HepG2 (cell line): ENCODE results near the gene COL4A3. TPM values are rescaled to one million over a fixed set of nuclear protein-coding genes. Genes with fewer than 3 reads are reported as not detected.

Source experiments
- ATAC-seq: fragments of 200-7000 bp; cut with Tn5 transposase; 3 replicates; pipeline ENCODE4 v1.9.1; 2020; ENCODE audit warnings: mild to moderate bottlenecking, moderate library complexity
- BruUV-seq: library from RNA; stranded (reverse); fragments of 400-500 nt; replicated peaks from 2 replicates; lab custom pipeline; 2021; lab: Mats Ljungman, UMichigan
- CTCF ChIA-PET: fragments of 300-600 bp; formaldehyde crosslinking; extraction: SDS; loops from one replicate; lab custom pipeline; 2021; ENCODE audit warnings: low total read pairs, inconsistent platforms, low intra/inter-chr PET ratio; lab: Yijun Ruan, JAX
- POLR2A ChIA-PET: fragments of 350-600 bp; sonication (Branson Sonifier 250); formaldehyde crosslinking; loops from one replicate; lab custom pipeline; 2020; ENCODE audit warnings: antibody characterized with exemption, inconsistent platforms; lab: Yijun Ruan, JAX
- DNase-seq: peaks from one replicate; pipeline ENCODE4 v3.0.0-alpha.2; 2015; ENCODE audit warnings: low spot score
- FAIRE-seq: peaks from 3 replicates; lab custom pipeline; 2011; peaks lifted over from hg19 to GRCh38; lab: Jason Lieb, UNC
- H2AFZ ChIP-seq: one replicate; pipeline ENCODE4 v1.6.1; 2011; ENCODE audit warnings: low read length, inconsistent platforms
- H3K27ac ChIP-seq: fragments of 300-600 bp; 3 replicates; pipeline ENCODE4 v1.8.0; 2011; ENCODE audit warnings: mixed run types, mild to moderate bottlenecking, mixed read lengths, low read length, inconsistent platforms; ENCODE audit not compliant: insufficient read depth; ENCODE audit errors: extremely low read length
- H3K27me3 ChIP-seq, 2 experiments: fragments of 200-600 bp in 1 of 2; 2 replicates in 1 of 2; 3 replicates in 1 of 2; pipeline versions ENCODE4 v1.6.0 to v1.8.0; 2011; ENCODE audit warnings: low read length in 2 of 2, mild to moderate bottlenecking in 2 of 2, moderate library complexity in 2 of 2, inconsistent platforms in 1 of 2; ENCODE audit not compliant: insufficient read depth in 2 of 2, control insufficient read depth in 1 of 2
- H3K36me3 ChIP-seq, 2 experiments: fragments of 200-600 bp in 1 of 2; replicated peaks in 1 of 2; 2 replicates in 1 of 2; 3 replicates in 1 of 2; pipeline versions ENCODE4 v1.5.1 to v1.8.0; 2011; ENCODE audit warnings: low read length in 2 of 2, inconsistent platforms in 1 of 2; ENCODE audit not compliant: insufficient read depth in 2 of 2, control insufficient read depth in 1 of 2
- H3K4me1 ChIP-seq: 2 replicates; pipeline ENCODE4 v1.5.1; 2012; ENCODE audit warnings: low read length, inconsistent platforms; ENCODE audit not compliant: insufficient read depth
- H3K4me2 ChIP-seq: 2 replicates; pipeline ENCODE4 v1.6.0; 2011; ENCODE audit warnings: low read depth, low read length, inconsistent platforms
- H3K4me3 ChIP-seq, 3 experiments: fragments of 200-600 bp in 1 of 3; sonication (generic), shearing (Covaris generic) in 1 of 3; replicated peaks in 1 of 3; 2 replicates each; pipeline ENCODE4 v1.5.1; 2011 to 2016; ENCODE audit warnings: low read length in 3 of 3, inconsistent platforms in 2 of 3, low read depth in 2 of 3, mild to moderate bottlenecking in 2 of 3, control low read depth in 1 of 3, mixed read lengths in 1 of 3; ENCODE audit not compliant: insufficient read depth in 1 of 3
- H3K79me2 ChIP-seq: one replicate; pipeline ENCODE4 v1.6.1; 2011; ENCODE audit warnings: low read length, inconsistent platforms; ENCODE audit not compliant: insufficient read depth
- H3K9ac ChIP-seq: 2 replicates; pipeline ENCODE4 v1.6.0; 2011; ENCODE audit warnings: mild to moderate bottlenecking, low read depth, low read length, inconsistent platforms; ENCODE audit not compliant: insufficient read depth
- H3K9me3 ChIP-seq: 2 replicates; pipeline ENCODE4 v1.5.1; 2012; ENCODE audit warnings: mild to moderate bottlenecking, low read length
- H4K20me1 ChIP-seq: 2 replicates; pipeline ENCODE4 v1.6.0; 2011; ENCODE audit warnings: inconsistent platforms, mild to moderate bottlenecking, low read length, moderate library complexity; ENCODE audit not compliant: insufficient read depth
- CENPBD1 ChIP-seq: sonication (generic); formaldehyde crosslinking; IDR thresholded peaks from 2 replicates; pipeline ENCODE4 v1.8.0; 2022; ENCODE audit warnings: missing genetic modification reagents, low read depth, mild to moderate bottlenecking, borderline replicate concordance
- CHCHD3 ChIP-seq: sonication (generic); formaldehyde crosslinking; IDR thresholded peaks from 2 replicates; pipeline ENCODE4 v1.8.0; 2022; ENCODE audit warnings: mild to moderate bottlenecking, missing genetic modification reagents, moderate library complexity
- E2F1 ChIP-seq: sonication (generic); formaldehyde crosslinking; IDR thresholded peaks from 2 replicates; pipeline ENCODE4 v1.5.0; 2020; ENCODE audit warnings: missing genetic modification reagents
- KDM3A ChIP-seq: IDR thresholded peaks from 2 replicates; pipeline ENCODE4 v1.6.1; 2018; ENCODE audit warnings: low read depth, missing compliant biosample characterization
- MAFG ChIP-seq: sonication (generic); formaldehyde crosslinking; IDR thresholded peaks from 2 replicates; pipeline ENCODE4 v1.5.1; 2020; ENCODE audit warnings: mild to moderate bottlenecking, missing genetic modification reagents
- POLR2G ChIP-seq: fragments of 200-400 bp; formaldehyde crosslinking; IDR thresholded peaks from 2 replicates; pipeline ENCODE4 v1.6.1; 2018; ENCODE audit warnings: mild to moderate bottlenecking, low read depth, low read length, moderate library complexity
- RFXAP ChIP-seq: sonication (generic); formaldehyde crosslinking; IDR thresholded peaks from 2 replicates; pipeline ENCODE4 v1.4.0; 2020; ENCODE audit warnings: missing genetic modification reagents, borderline replicate concordance
- STAG1 ChIP-seq: sonication (generic); formaldehyde crosslinking; IDR thresholded peaks from 2 replicates; pipeline ENCODE4 v1.4.0; 2020; ENCODE audit warnings: missing genetic modification reagents
- ZMAT5 ChIP-seq: sonication (generic); formaldehyde crosslinking; IDR thresholded peaks from 2 replicates; pipeline ENCODE4 v1.5.0; 2020; ENCODE audit warnings: mild to moderate bottlenecking, low read depth, missing genetic modification reagents, borderline replicate concordance
- ZNF362 ChIP-seq: sonication (generic); formaldehyde crosslinking; IDR thresholded peaks from 2 replicates; pipeline ENCODE4 v1.4.0; 2020; ENCODE audit warnings: missing genetic modification reagents, mild to moderate bottlenecking, borderline replicate concordance
- ZNF652 ChIP-seq: IDR thresholded peaks from 2 replicates; pipeline ENCODE4 v1.6.1; 2016; ENCODE audit warnings: low read depth, borderline replicate concordance
- ZNF737 ChIP-seq: sonication (generic); formaldehyde crosslinking; IDR thresholded peaks from 2 replicates; pipeline ENCODE4 v1.5.0; 2020; ENCODE audit warnings: missing genetic modification reagents, mild to moderate bottlenecking, borderline replicate concordance
- ZSCAN20 ChIP-seq: sonication (generic); formaldehyde crosslinking; IDR thresholded peaks from 2 replicates; pipeline ENCODE4 v1.4.0; 2020; ENCODE audit warnings: missing genetic modification reagents, mild to moderate bottlenecking, borderline replicate concordance
- WGBS: methylation state at CpG from one replicate; pipeline ENCODE4 v1.1.6; 2017; ENCODE audit warnings: low lambda C conversion rate; 5-methylcytosine and 5-hydroxymethylcytosine counted together
- in situ Hi-C: cut with HindIII; loops from 2 replicates; pipeline ENCODE4 v1.10.0; 2017; ENCODE audit warnings: low pct_unique_long_range_greater_than_20kb; ENCODE audit not compliant: extremely low pct_ligation_motif_present
- intact Hi-C: fragments of 100-400 bp; cut with micrococcal nuclease; formaldehyde crosslinking; loops from one replicate; pipeline ENCODE4 v1.10.0; 2022; ENCODE audit not compliant: unreplicated experiment
- polyA plus RNA-seq, 8 experiments: library from polyadenylated mRNA; depleted of rRNA in 3 of 8; stranded (reverse) in 7 of 8; unstranded in 1 of 8; fragments of >200 nt; fragmentation: Illumina TruSeq in 4 of 8; extraction: Trizol in 4 of 8; gene quantifications; 2 replicates each; pipeline versions ENCODE4 v1.2.1 to v1.2.3, GENCODE V29; 2011 to 2016; ENCODE audit warnings: low read depth in 4 of 8, missing spikeins in 1 of 8, mixed read lengths in 1 of 8; ENCODE audit not compliant: insufficient read depth in 1 of 8
- total RNA-seq, 5 experiments: library from RNA; depleted of rRNA; stranded (reverse); fragments of >200 nt; fragmentation: Illumina TruSeq; extraction: Trizol; gene quantifications; 2 replicates each; pipeline ENCODE4 v1.2.3, GENCODE V29; 2016; ENCODE audit warnings: low read depth in 1 of 5
- TF ChIP-seq, protein P1 (sequence below): sonication (generic); formaldehyde crosslinking; IDR thresholded peaks from 2 replicates; pipeline ENCODE4 v1.8.0; 2022; ENCODE audit warnings: missing genetic modification reagents, mild to moderate bottlenecking, borderline replicate concordance
- TF ChIP-seq, protein P2 (sequence below): sonication (generic); formaldehyde crosslinking; IDR thresholded peaks from 2 replicates; pipeline ENCODE4; 2020; ENCODE audit warnings: missing genetic modification reagents, mild to moderate bottlenecking, borderline replicate concordance
- TF ChIP-seq, protein P3 (sequence below): sonication (generic); formaldehyde crosslinking; IDR thresholded peaks from 2 replicates; pipeline ENCODE4 v1.5.0; 2020; ENCODE audit warnings: missing genetic modification reagents, mild to moderate bottlenecking, borderline replicate concordance

COL4A3 gene
- total and polyA plus RNA-seq, 2 of the 13 experiments (the other 11 are each of a cell fraction or from before 2014, with no cell fraction given): 0.02 TPM; not detected in 1

DNA sequence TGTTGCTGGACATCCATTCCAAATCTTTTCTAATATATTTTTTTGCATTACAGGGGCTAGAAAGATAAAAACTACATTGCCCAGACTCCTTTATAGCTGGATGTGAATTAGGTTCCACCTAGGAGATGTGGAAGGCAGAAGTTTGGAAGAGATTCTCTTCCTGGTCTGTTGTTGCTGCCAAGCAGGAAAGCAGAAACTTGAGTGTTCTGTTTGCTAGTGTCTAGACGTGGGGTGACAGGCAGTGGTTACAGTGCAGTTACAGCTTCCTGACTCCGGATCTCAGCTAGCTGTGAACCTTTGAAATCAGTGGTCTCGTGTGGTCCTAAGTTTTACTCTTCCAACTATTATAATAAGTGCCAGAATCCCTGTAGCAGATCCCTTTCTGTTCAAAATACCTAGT is 46.6 kb upstream of the COL4A3 start:
- FAIRE-seq (no peak), DNase-seq (no peak), ATAC-seq (no peak)
- ChIA-PET CTCF (no interaction called here), POLR2A (no interaction called here)
- no TSS peak for BruUV-seq
- no peaks in the 10 kb centered on the region for H3K9me3 ChIP-seq
- H3K4me2 ChIP-seq: no peak overlapping the region
- H3K36me3 ChIP-seq: no peaks in the 10 kb centered on the region
- H3K27me3 ChIP-seq: no peaks in the 10 kb centered on the region
- in situ Hi-C loops (no loop called here), intact Hi-C loops (no loop called here)
- H3K79me2 ChIP-seq: no peaks in the 10 kb centered on the region
- no peak overlapping the region for H3K9ac ChIP-seq
- no peaks in the 10 kb centered on the region for H4K20me1 ChIP-seq
- H2AFZ ChIP-seq: no peak overlapping the region
- H3K4me3 ChIP-seq: no peak overlapping the region
- no peak overlapping the region for H3K27ac ChIP-seq
- WGBS: 4% methylated on average over 3 of the region's 3 CpGs
- H3K4me1 ChIP-seq: no peaks in the 10 kb centered on the region
- TF ChIP-seq RFXAP (no peak), CENPBD1 (no peak), CHCHD3 (CRISPR knock-in tag) (no peak), ZSCAN20 (no peak), ZNF737 (no peak), MAFG (CRISPR knock-in tag) (no peak), ZMAT5 (CRISPR knock-in tag) (no peak), POLR2G (no peak), ZNF652 (CRISPR knock-in tag) (no peak), ZNF362 (CRISPR knock-in tag) (no peak), E2F1 (CRISPR knock-in tag) (no peak), KDM3A (no peak), STAG1 (CRISPR knock-in tag) (no peak)
- TF ChIP-seq, protein P1, sequence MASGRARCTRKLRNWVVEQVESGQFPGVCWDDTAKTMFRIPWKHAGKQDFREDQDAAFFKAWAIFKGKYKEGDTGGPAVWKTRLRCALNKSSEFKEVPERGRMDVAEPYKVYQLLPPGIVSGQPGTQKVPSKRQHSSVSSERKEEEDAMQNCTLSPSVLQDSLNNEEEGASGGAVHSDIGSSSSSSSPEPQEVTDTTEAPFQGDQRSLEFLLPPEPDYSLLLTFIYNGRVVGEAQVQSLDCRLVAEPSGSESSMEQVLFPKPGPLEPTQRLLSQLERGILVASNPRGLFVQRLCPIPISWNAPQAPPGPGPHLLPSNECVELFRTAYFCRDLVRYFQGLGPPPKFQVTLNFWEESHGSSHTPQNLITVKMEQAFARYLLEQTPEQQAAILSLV (CRISPR knock-in tag): no peak
- TF ChIP-seq, protein P2, sequence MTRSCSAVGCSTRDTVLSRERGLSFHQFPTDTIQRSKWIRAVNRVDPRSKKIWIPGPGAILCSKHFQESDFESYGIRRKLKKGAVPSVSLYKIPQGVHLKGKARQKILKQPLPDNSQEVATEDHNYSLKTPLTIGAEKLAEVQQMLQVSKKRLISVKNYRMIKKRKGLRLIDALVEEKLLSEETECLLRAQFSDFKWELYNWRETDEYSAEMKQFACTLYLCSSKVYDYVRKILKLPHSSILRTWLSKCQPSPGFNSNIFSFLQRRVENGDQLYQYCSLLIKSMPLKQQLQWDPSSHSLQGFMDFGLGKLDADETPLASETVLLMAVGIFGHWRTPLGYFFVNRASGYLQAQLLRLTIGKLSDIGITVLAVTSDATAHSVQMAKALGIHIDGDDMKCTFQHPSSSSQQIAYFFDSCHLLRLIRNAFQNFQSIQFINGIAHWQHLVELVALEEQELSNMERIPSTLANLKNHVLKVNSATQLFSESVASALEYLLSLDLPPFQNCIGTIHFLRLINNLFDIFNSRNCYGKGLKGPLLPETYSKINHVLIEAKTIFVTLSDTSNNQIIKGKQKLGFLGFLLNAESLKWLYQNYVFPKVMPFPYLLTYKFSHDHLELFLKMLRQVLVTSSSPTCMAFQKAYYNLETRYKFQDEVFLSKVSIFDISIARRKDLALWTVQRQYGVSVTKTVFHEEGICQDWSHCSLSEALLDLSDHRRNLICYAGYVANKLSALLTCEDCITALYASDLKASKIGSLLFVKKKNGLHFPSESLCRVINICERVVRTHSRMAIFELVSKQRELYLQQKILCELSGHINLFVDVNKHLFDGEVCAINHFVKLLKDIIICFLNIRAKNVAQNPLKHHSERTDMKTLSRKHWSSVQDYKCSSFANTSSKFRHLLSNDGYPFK (CRISPR knock-in tag): no peak
- TF ChIP-seq, protein P3, sequence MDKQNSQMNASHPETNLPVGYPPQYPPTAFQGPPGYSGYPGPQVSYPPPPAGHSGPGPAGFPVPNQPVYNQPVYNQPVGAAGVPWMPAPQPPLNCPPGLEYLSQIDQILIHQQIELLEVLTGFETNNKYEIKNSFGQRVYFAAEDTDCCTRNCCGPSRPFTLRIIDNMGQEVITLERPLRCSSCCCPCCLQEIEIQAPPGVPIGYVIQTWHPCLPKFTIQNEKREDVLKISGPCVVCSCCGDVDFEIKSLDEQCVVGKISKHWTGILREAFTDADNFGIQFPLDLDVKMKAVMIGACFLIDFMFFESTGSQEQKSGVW (CRISPR knock-in tag): no peak
